ENCODE data around the gene ZNF738. TPM values are rescaled to one million over a fixed set of nuclear protein-coding genes. Genes with fewer than 3 reads are reported as not detected.

Gene ZNF738
- total RNA-seq, 4 donors from 2014 or later, result 2.7 to 4.8 (median 3.0) TPM

- Histone ChIP-seq H3K27ac (replicated peaks in 1 of 4) (no peak overlapping the region), H3K9me3 (peaks cover 6 to 72% (median 51%) of the 10 kb centered on the region in 4 donors), H3K4me3 (no peak overlapping the region), H3K27me3 (no peaks in the 10 kb centered on the region), H3K4me1 (no peaks in the 10 kb centered on the region), H3K36me3 (peaks cover 0 to 33% (median 10%) of the 10 kb centered on the region in 4 donors)
- 95% methylated on average over 4 of the region's 4 CpGs for WGBS
- TF ChIP-seq EP300 (IDR thresholded peaks at IDR 0.05), result no peak
- TF ChIP-seq POLR2A (IDR thresholded peaks at IDR 0.05; ENCODE audit: low read depth), result no peak
- TF ChIP-seq CTCF (IDR thresholded peaks at IDR 0.05), result no peak
- TF ChIP-seq POLR2AphosphoS5 (IDR thresholded peaks at IDR 0.05), result no peak
- intact Hi-C loops (cut with DNase I), result no loop called here
- DNase-seq (ENCODE audit: extremely low spot score), result no peak
Observed at GRCh38 chr19:21383980-21384582, 25.3 kb downstream of the ZNF738 start.

GRCh38 chr19:21396121-21396520 is 37.3 kb downstream of the ZNF738 start:
- H3K4me3 ChIP-seq, result no peak overlapping the region
- 87% methylated on average over 10 of the region's 10 CpGs for WGBS
- H3K9me3 ChIP-seq, result no peaks in the 10 kb centered on the region
- H3K27ac ChIP-seq (replicated peaks in 1 of 4), result peak overlapping the region in 1 of 4 donors; percentile 85
- H3K36me3 ChIP-seq, result peaks cover 0 to 16% (median 2%) of the 10 kb centered on the region in 4 donors
- no peak for DNase-seq (ENCODE audit: extremely low spot score)
- TF ChIP-seq CTCF (IDR thresholded peaks at IDR 0.05), result no peak
- no peak for TF ChIP-seq POLR2AphosphoS5 (IDR thresholded peaks at IDR 0.05)
- intact Hi-C loops (cut with DNase I), result loop anchor here (2.0 kb wide), 2 partner anchors 37 to 67 kb away; partner anchors contain the start of genes ZNF708 and ZNF738
- peaks cover 11 to 40% (median 34%) of the 10 kb centered on the region in 4 donors for H3K4me1 ChIP-seq
- no peaks in the 10 kb centered on the region for H3K27me3 ChIP-seq

- WGBS, result 0% methylated on average over 31 of the region's 31 CpGs
- intact Hi-C loops (cut with DNase I), result loop anchor here (2.0 kb wide), 2 partner anchors 38 to 68 kb away; partner anchors contain the start of genes ZNF708 and ZNF738
Observed at GRCh38 chr19:21396893-21397572, 38.2 kb downstream of the ZNF738 start, which contains the start of gene ZNF493. Gene ZNF493 (plus strand): TSS chr19:21397133. CDS start chr19:21397238, 105 bp downstream.

GRCh38 chr19:21398851-21399250 is 40.1 kb downstream of the ZNF738 start:
- intact Hi-C loops (cut with DNase I), result no loop called here
- H3K9me3 ChIP-seq, result no peaks in the 10 kb centered on the region
- no peak overlapping the region for H3K27ac ChIP-seq (replicated peaks in 1 of 4)
- H3K27me3 ChIP-seq, result no peaks in the 10 kb centered on the region
- peaks cover 18 to 57% (median 49%) of the 10 kb centered on the region in 4 donors for H3K4me1 ChIP-seq
- peaks cover 0 to 16% (median 2%) of the 10 kb centered on the region in 4 donors for H3K36me3 ChIP-seq
- H3K4me3 ChIP-seq, result no peak overlapping the region
- 94% methylated on average over 5 of the region's 5 CpGs for WGBS
- TF ChIP-seq CTCF (IDR thresholded peaks at IDR 0.05) (no peak), POLR2AphosphoS5 (IDR thresholded peaks at IDR 0.05) (no peak), EP300 (IDR thresholded peaks at IDR 0.05) (no peak), POLR2A (IDR thresholded peaks at IDR 0.05; ENCODE audit: low read depth) (no peak)
- no peak for DNase-seq (ENCODE audit: extremely low spot score)

More at GRCh38 chr19:21396893-21397572, 38.2 kb downstream of the ZNF738 start, which contains the start of gene ZNF493:
- H3K36me3 ChIP-seq, result peaks cover 0 to 16% (median 2%) of the 10 kb centered on the region in 4 donors
- H3K4me3 ChIP-seq, result peak within 1 kb of the TSS; percentile 68 to 85 (median 80)
- TF ChIP-seq CTCF (IDR thresholded peaks at IDR 0.05), result no peak
- peak; percentile 88 to 91 for TF ChIP-seq POLR2AphosphoS5 (IDR thresholded peaks at IDR 0.05)
- H3K9me3 ChIP-seq, result no peaks in the 10 kb centered on the region
- peak within 1 kb of the TSS; percentile 81 to 93 (median 87) for H3K27ac ChIP-seq (replicated peaks in 1 of 4)
- peak; percentile 98 for DNase-seq (ENCODE audit: extremely low spot score)
- no peaks in the 10 kb centered on the region for H3K27me3 ChIP-seq
- H3K4me1 ChIP-seq, result peaks cover 12 to 47% (median 41%) of the 10 kb centered on the region in 4 donors
